H1 (cell line): Measurements from ENCODE around the gene FRMD4B. TPM values are rescaled to one million over a fixed set of nuclear protein-coding genes. Genes with fewer than 3 reads are reported as not detected.

Experiments
- CTCF ChIA-PET: fragments of 300-600 bp; sonication (Branson Sonifier 250); formaldehyde crosslinking; loops from one replicate; lab custom pipeline; 2021; ENCODE audit not compliant: partially characterized antibody; lab: Charles Lee
- POLR2A ChIA-PET: fragments of 300-600 bp; sonication (Branson Sonifier 250); formaldehyde crosslinking; loops from one replicate; lab custom pipeline; 2021; ENCODE audit warnings: inconsistent platforms; ENCODE audit not compliant: partially characterized antibody; lab: Charles Lee
- DNase-seq, 2 experiments: peaks; one replicate each; pipeline versions ENCODE4 v3.0.0 to v3.0.0-alpha.2; 2010 to 2022; ENCODE audit warnings: low spot score in 2 of 2, low read depth in 1 of 2, mixed read lengths in 1 of 2
- FAIRE-seq: peaks from 2 replicates; lab custom pipeline; 2011; peaks lifted over from hg19 to GRCh38; lab: Jason Lieb, UNC
- H2AFZ ChIP-seq: 2 replicates; pipeline ENCODE4 v1.8.1; 2012; ENCODE audit warnings: low read length, inconsistent platforms
- H2AK5ac ChIP-seq: 2 replicates; pipeline ENCODE4 v1.6.1; 2013; ENCODE audit warnings: low read depth, low read length
- H2BK120ac ChIP-seq: replicated peaks from 2 replicates; pipeline ENCODE3; 2013; ENCODE audit warnings: low read depth, low read length, inconsistent platforms
- H2BK12ac ChIP-seq: 2 replicates; pipeline ENCODE4 v1.6.1; 2013; ENCODE audit warnings: low read depth, low read length
- H2BK15ac ChIP-seq: 2 replicates; pipeline ENCODE4 v1.6.1; 2013; ENCODE audit warnings: low read length
- H2BK20ac ChIP-seq: 2 replicates; pipeline ENCODE4 v1.6.1; 2013; ENCODE audit warnings: low read length
- H2BK5ac ChIP-seq: 2 replicates; pipeline ENCODE4 v1.6.1; 2013; ENCODE audit warnings: low read depth, low read length
- H3K14ac ChIP-seq: 2 replicates; pipeline ENCODE4 v1.6.1; 2013; ENCODE audit warnings: inconsistent platforms; ENCODE audit not compliant: insufficient read length
- H3K18ac ChIP-seq: 2 replicates; pipeline ENCODE4 v1.6.1; 2013; ENCODE audit warnings: low read length; ENCODE audit errors: extremely low read depth
- H3K23ac ChIP-seq: 2 replicates; pipeline ENCODE4 v1.6.1; 2013; ENCODE audit warnings: inconsistent platforms; ENCODE audit not compliant: insufficient read length
- H3K23me2 ChIP-seq: 2 replicates; pipeline ENCODE4 v1.6.1; 2013; ENCODE audit warnings: low read depth, low read length
- H3K27ac ChIP-seq: 2 replicates; pipeline ENCODE4 v1.6.1; 2011; ENCODE audit warnings: low read depth, low read length, inconsistent platforms
- H3K27me3 ChIP-seq, 4 experiments: replicated peaks in 1 of 4; 1 replicate in 1 of 4; 2 replicates in 3 of 4; pipeline versions ENCODE4 v1.6.1 to v1.8.1; 2011 to 2013; ENCODE audit warnings: low read length in 3 of 4, mild to moderate bottlenecking in 3 of 4, inconsistent platforms in 2 of 4, mixed read lengths in 2 of 4, moderate library complexity in 1 of 4; ENCODE audit not compliant: control insufficient read depth in 3 of 4, insufficient read depth in 3 of 4; ENCODE audit errors: extremely low read depth in 1 of 4
- H3K36me3 ChIP-seq, 4 experiments: 2 replicates each; pipeline versions ENCODE4 v1.6.1 to v1.8.1; 2011 to 2013; ENCODE audit warnings: mild to moderate bottlenecking in 4 of 4, low read length in 3 of 4, moderate library complexity in 2 of 4, control low read depth in 1 of 4, inconsistent platforms in 1 of 4; ENCODE audit not compliant: insufficient read depth in 4 of 4, control insufficient read depth in 2 of 4
- H3K4ac ChIP-seq: replicated peaks from 2 replicates; pipeline ENCODE3; 2013; ENCODE audit warnings: low read length, low read depth, mixed read lengths, inconsistent platforms; ENCODE audit not compliant: insufficient read length
- H3K4me1 ChIP-seq, 4 experiments: replicated peaks in 1 of 4; 1 replicate in 1 of 4; 2 replicates in 3 of 4; pipeline versions ENCODE4 v1.6.1 to v1.8.1; 2011 to 2013; ENCODE audit warnings: low read length in 3 of 4, inconsistent platforms in 2 of 4, mixed read lengths in 1 of 4; ENCODE audit not compliant: insufficient read depth in 4 of 4, control insufficient read depth in 3 of 4
- H3K4me2 ChIP-seq, 2 experiments: 2 replicates each; pipeline versions ENCODE4 v1.6.1 to v1.8.1; 2011 to 2013; ENCODE audit warnings: low read depth in 2 of 2, low read length in 2 of 2, control low read depth in 1 of 2, inconsistent platforms in 1 of 2, mild to moderate bottlenecking in 1 of 2; ENCODE audit not compliant: insufficient read depth in 1 of 2
- H3K4me3 ChIP-seq, 4 experiments: fragments of 200-600, 300-600 bp in 1 of 4; sonication (generic), shearing (Covaris generic), sonication (Bioruptor Twin) in 1 of 4; 2 replicates each; pipeline versions ENCODE4 v1.5.1 to v1.8.1; 2011 to 2016; ENCODE audit warnings: low read length in 4 of 4, low read depth in 3 of 4, control low read depth in 2 of 4, inconsistent platforms in 2 of 4, mild to moderate bottlenecking in 2 of 4, mixed read lengths in 1 of 4, moderate library complexity in 1 of 4; ENCODE audit not compliant: insufficient read depth in 2 of 4; ENCODE audit errors: extremely low read depth in 1 of 4
- H3K56ac ChIP-seq: replicated peaks from 2 replicates; pipeline ENCODE3; 2013; ENCODE audit warnings: low read depth, mild to moderate bottlenecking, mixed read lengths, low read length, inconsistent platforms; ENCODE audit not compliant: insufficient read length
- H3K79me1 ChIP-seq: 2 replicates; pipeline ENCODE4 v1.6.1; 2013; ENCODE audit warnings: low read depth, low read length, control low read depth
- H3K79me2 ChIP-seq, 2 experiments: 2 replicates each; pipeline versions ENCODE4 v1.6.1 to v1.8.1; 2012 to 2013; ENCODE audit warnings: low read length in 2 of 2, mild to moderate bottlenecking in 2 of 2, inconsistent platforms in 1 of 2; ENCODE audit not compliant: insufficient read depth in 2 of 2, control insufficient read depth in 1 of 2
- H3K9ac ChIP-seq, 4 experiments: replicated peaks in 1 of 4; 1 replicate in 1 of 4; 2 replicates in 3 of 4; pipeline versions ENCODE4 v1.6.1 to v1.8.1; 2011 to 2013; ENCODE audit warnings: low read depth in 3 of 4, low read length in 3 of 4, control low read depth in 2 of 4, mild to moderate bottlenecking in 2 of 4, moderate library complexity in 2 of 4, inconsistent platforms in 1 of 4; ENCODE audit errors: extremely low read depth in 1 of 4
- H3K9me3 ChIP-seq, 2 experiments: 2 replicates each; pipeline versions ENCODE4 v1.6.1 to v1.8.1; 2012 to 2013; ENCODE audit warnings: mild to moderate bottlenecking in 2 of 2, moderate library complexity in 2 of 2, control low read depth in 1 of 2, inconsistent platforms in 1 of 2, low read depth in 1 of 2, low read length in 1 of 2, mixed read lengths in 1 of 2; ENCODE audit not compliant: insufficient read depth in 2 of 2
- H4K20me1 ChIP-seq, 2 experiments: replicated peaks in 1 of 2; 2 replicates each; pipeline versions ENCODE3 to v1.8.1; 2011 to 2013; ENCODE audit warnings: inconsistent platforms in 2 of 2, low read length in 2 of 2, mild to moderate bottlenecking in 1 of 2; ENCODE audit not compliant: insufficient read depth in 2 of 2, control insufficient read depth in 1 of 2
- H4K5ac ChIP-seq: 2 replicates; pipeline ENCODE4 v1.6.1; 2013; ENCODE audit warnings: low read length, low read depth, mixed read lengths, inconsistent platforms; ENCODE audit not compliant: insufficient read length
- H4K8ac ChIP-seq: 2 replicates; pipeline ENCODE4 v1.8.0; 2013; ENCODE audit warnings: mild to moderate bottlenecking, moderate library complexity, low read length, inconsistent platforms; ENCODE audit not compliant: insufficient read depth; ENCODE audit errors: extremely low read depth
- H4K91ac ChIP-seq: replicated peaks from 2 replicates; pipeline ENCODE3; 2013; ENCODE audit warnings: low read length, mixed read lengths, inconsistent platforms; ENCODE audit not compliant: insufficient read length
- BRCA1 ChIP-seq: IDR thresholded peaks from 2 replicates; pipeline ENCODE4 v1.6.1; 2012; ENCODE audit warnings: low read depth, low read length, improper control_type of control experiment
- CBX8 ChIP-seq: fragments of 300-800, 300-1000 bp; sonication (generic); IDR thresholded peaks from 2 replicates; pipeline ENCODE4 v1.7.1; 2016; ENCODE audit warnings: low read depth, low read length, borderline replicate concordance
- HDAC2 ChIP-seq, 2 experiments: fragments of 300-600 bp in 1 of 2; sonication (generic) in 1 of 2; IDR thresholded peaks; 2 replicates each; pipeline ENCODE4 v1.6.1; 2011 to 2012; ENCODE audit warnings: low read depth in 2 of 2, low read length in 2 of 2, mild to moderate bottlenecking in 2 of 2, moderate library complexity in 2 of 2, borderline replicate concordance in 1 of 2, inconsistent platforms in 1 of 2
- HDAC6 ChIP-seq: IDR thresholded peaks from one replicate; pipeline ENCODE4 v1.7.1; 2012; ENCODE audit warnings: low read depth, mild to moderate bottlenecking, inconsistent platforms, low read length, moderate library complexity
- KDM5A ChIP-seq: fragments of 200-600 bp; IDR thresholded peaks from 2 replicates; pipeline ENCODE4 v1.7.1; 2012; ENCODE audit warnings: mild to moderate bottlenecking, low read length, inconsistent platforms, mixed read lengths
- PHF8 ChIP-seq: fragments of 200-600 bp; sonication (generic); conservative IDR thresholded peaks from 2 replicates; pipeline ENCODE4 v1.7.1; 2012; ENCODE audit warnings: low read depth, mild to moderate bottlenecking, inconsistent platforms, low read length, moderate library complexity
- RBBP5 ChIP-seq: IDR thresholded peaks from 2 replicates; pipeline ENCODE4 v1.7.1; 2012; ENCODE audit warnings: low read depth, mild to moderate bottlenecking, inconsistent platforms, low read length, moderate library complexity, borderline replicate concordance
- SIN3A ChIP-seq, 2 experiments: IDR thresholded peaks in 1 of 2; conservative IDR thresholded peaks in 1 of 2; 2 replicates each; pipeline ENCODE4 v1.6.1; 2011 to 2012; ENCODE audit warnings: low read length in 2 of 2, improper control_type of control experiment in 1 of 2, low read depth in 1 of 2, mild to moderate bottlenecking in 1 of 2
- SIRT6 ChIP-seq: IDR thresholded peaks from one replicate; pipeline ENCODE4 v1.7.1; 2012; ENCODE audit warnings: low read length, inconsistent platforms
- TCF12 ChIP-seq: IDR thresholded peaks from 2 replicates; pipeline ENCODE4 v1.6.1; 2011; ENCODE audit warnings: low read depth, mild to moderate bottlenecking, low read length
- WGBS, 2 experiments: shearing (Covaris generic) in 1 of 2; methylation state at CpG; one replicate each; pipeline versions ENCODE4 v1.1.6 to v1.1.7; 2013 to 2015; ENCODE audit warnings: low lambda C conversion rate in 2 of 2, mixed read lengths in 2 of 2, inconsistent platforms in 1 of 2, low coverage in 1 of 2, missing lambda C conversion rate in 1 of 2; ENCODE audit not compliant: insufficient replicate concordance in 2 of 2, insufficient coverage in 1 of 2, insufficient read length in 1 of 2; ENCODE audit errors: extremely low coverage in 1 of 2, missing lambda C conversion rate in 1 of 2; 5-methylcytosine and 5-hydroxymethylcytosine counted together
- polyA plus RNA-seq, 7 experiments: library from polyadenylated mRNA; depleted of rRNA in 3 of 7; stranded (reverse) in 5 of 7; unstranded in 2 of 7; fragments of >200 nt in 5 of 7; fragments of 200-250 nt in 2 of 7; gene quantifications; 1 replicate in 5 of 7; 2 replicates in 1 of 7; 4 replicates in 1 of 7; pipeline versions ENCODE4 v1.2.1 to v1.2.3, GENCODE V29; 2011 to 2013; ENCODE audit warnings: missing spikeins in 2 of 7, mixed read lengths in 2 of 7
- total RNA-seq: library from RNA; stranded (reverse); fragmentation: NEBNext Ultra II Directional; extraction: Animal tissue kit (Norgen Biotek cat#: 25700); gene quantifications from 2 replicates; pipeline ENCODE4 v1.2.1, GENCODE V29; 2021
- TF ChIP-seq, protein P1 (sequence below): IDR thresholded peaks from 2 replicates; pipeline ENCODE4 v1.6.1; 2012; ENCODE audit warnings: low read length, inconsistent platforms

Gene FRMD4B
- total and polyA plus RNA-seq, 2 of the 8 experiments (the other 6 are each of a cell fraction or from before 2014, with no cell fraction given): 2.7 to 7.2 TPM

GRCh38 chr3:69182588-69183316, 203.1 kb downstream of the FRMD4B start:
- H3K14ac ChIP-seq: no peak overlapping the region
- CTCF ChIA-PET: interaction anchor here (0.6 to 2.5 kb wide), 5 partner anchors 21 to 228 kb away, joined by 3 to 19 read pairs (median 3); no protein-coding TSS in a partner anchor
- H2BK15ac ChIP-seq: no peak overlapping the region
- peaks cover 0 to 16% (median 11%) of the 10 kb centered on the region in 4 experiments for H3K4me1 ChIP-seq
- no peak overlapping the region for H2BK20ac ChIP-seq
- no peak for TF ChIP-seq SIRT6
- TF ChIP-seq BRCA1: no peak
- TF ChIP-seq, protein P1, sequence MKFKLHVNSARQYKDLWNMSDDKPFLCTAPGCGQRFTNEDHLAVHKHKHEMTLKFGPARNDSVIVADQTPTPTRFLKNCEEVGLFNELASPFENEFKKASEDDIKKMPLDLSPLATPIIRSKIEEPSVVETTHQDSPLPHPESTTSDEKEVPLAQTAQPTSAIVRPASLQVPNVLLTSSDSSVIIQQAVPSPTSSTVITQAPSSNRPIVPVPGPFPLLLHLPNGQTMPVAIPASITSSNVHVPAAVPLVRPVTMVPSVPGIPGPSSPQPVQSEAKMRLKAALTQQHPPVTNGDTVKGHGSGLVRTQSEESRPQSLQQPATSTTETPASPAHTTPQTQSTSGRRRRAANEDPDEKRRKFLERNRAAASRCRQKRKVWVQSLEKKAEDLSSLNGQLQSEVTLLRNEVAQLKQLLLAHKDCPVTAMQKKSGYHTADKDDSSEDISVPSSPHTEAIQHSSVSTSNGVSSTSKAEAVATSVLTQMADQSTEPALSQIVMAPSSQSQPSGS: no peak
- no peak for TF ChIP-seq PHF8
- no peak for TF ChIP-seq RBBP5
- no peak for TF ChIP-seq KDM5A
- TF ChIP-seq TCF12: no peak
- TF ChIP-seq HDAC2 (IDR thresholded peaks at IDR 0.05; ENCODE audit: borderline replicate concordance in 1 of 2, low read depth in 2 of 2, low read length in 2 of 2): no peak
- no peak for TF ChIP-seq CBX8
- TF ChIP-seq HDAC6: no peak
- TF ChIP-seq SIN3A (conservative IDR thresholded peaks at IDR 0.05 in 1 of 2, IDR thresholded peaks at IDR 0.05 in 1 of 2; ENCODE audit: low read depth in 1 of 2, low read length in 2 of 2): no peak
- H3K27me3 ChIP-seq: no peaks in the 10 kb centered on the region
- no peak overlapping the region for H3K18ac ChIP-seq
- no peak overlapping the region for H3K4me2 ChIP-seq
- no peak overlapping the region for H3K4me3 ChIP-seq
- H4K8ac ChIP-seq: no peak overlapping the region
- no peak overlapping the region for H2BK12ac ChIP-seq
- no peak overlapping the region for H2AK5ac ChIP-seq
- no peak overlapping the region for H2AFZ ChIP-seq
- POLR2A ChIA-PET: no interaction called here
- no peak overlapping the region for H4K5ac ChIP-seq
- H3K36me3 ChIP-seq: peaks cover 0 to 9% (median 2%) of the 10 kb centered on the region in 4 experiments; a peak in 2 of 8 replicates
- H2BK120ac ChIP-seq: no peak overlapping the region
- H4K20me1 ChIP-seq: no peaks in the 10 kb centered on the region
- no peak overlapping the region for H3K9ac ChIP-seq
- no peaks in the 10 kb centered on the region for H3K79me2 ChIP-seq
- no peak overlapping the region for H3K4ac ChIP-seq
- WGBS, 2 experiments: 90% methylated on average over 8 of the region's 8 CpGs; no CpG with 5 or more reads in 1 of the 2 experiments
- FAIRE-seq (no peak), DNase-seq (no peak)
- no peak overlapping the region for H2BK5ac ChIP-seq
- H3K27ac ChIP-seq: no peak overlapping the region
- H3K23me2 ChIP-seq: no peaks in the 10 kb centered on the region
- no peaks in the 10 kb centered on the region for H3K79me1 ChIP-seq
- no peak overlapping the region for H4K91ac ChIP-seq
- H3K56ac ChIP-seq: no peak overlapping the region
- no peak overlapping the region for H3K23ac ChIP-seq
- H3K9me3 ChIP-seq: no peaks in the 10 kb centered on the region
